ENCODE results near the gene MAP3K5.

Gene MAP3K5

GRCh38 chr6:136783021-136783420, 9.3 kb downstream of the MAP3K5 start:
- TF ChIP-seq ZFP3 (CRISPR knock-in tag; IDR thresholded peaks at IDR 0.05) (no peak), PATZ1 (CRISPR knock-in tag; IDR thresholded peaks at IDR 0.05; ENCODE audit: borderline replicate concordance) (no peak), TSHZ2 (CRISPR knock-in tag; IDR thresholded peaks at IDR 0.05) (no peak), ARNTL (CRISPR knock-in tag; IDR thresholded peaks at IDR 0.05; ENCODE audit: borderline replicate concordance, low read depth) (no peak)
- ATAC-seq, result no peak

GRCh38 chr6:136782021-136782770, 10.1 kb downstream of the MAP3K5 start:
- ATAC-seq, result peak; percentile 90
- no peak for TF ChIP-seq ZNF565 (CRISPR knock-in tag; conservative IDR thresholded peaks at IDR 0.05; ENCODE audit: low read depth)
- no peak for TF ChIP-seq CSDC2 (CRISPR knock-in tag; IDR thresholded peaks at IDR 0.05)
- TF ChIP-seq ZFP30 (CRISPR knock-in tag; IDR thresholded peaks at IDR 0.05), result no peak
- TF ChIP-seq ESRRG (CRISPR knock-in tag; IDR thresholded peaks at IDR 0.05), result no peak
- no peak for TF ChIP-seq ARNTL (CRISPR knock-in tag; IDR thresholded peaks at IDR 0.05; ENCODE audit: borderline replicate concordance, low read depth)
- TF ChIP-seq GLIS3 (CRISPR knock-in tag; IDR thresholded peaks at IDR 0.05), result no peak
- TF ChIP-seq ZFP3 (CRISPR knock-in tag; IDR thresholded peaks at IDR 0.05), result no peak
- TF ChIP-seq OSR1 (CRISPR knock-in tag; IDR thresholded peaks at IDR 0.05), result no peak
- no peak for TF ChIP-seq ZNF70 (CRISPR knock-in tag; IDR thresholded peaks at IDR 0.05)
- no peak for TF ChIP-seq ZC3H10 (CRISPR knock-in tag; IDR thresholded peaks at IDR 0.05)
- TF ChIP-seq TCF4 (CRISPR knock-in tag; IDR thresholded peaks at IDR 0.05; ENCODE audit: borderline replicate concordance), result no peak
- no peak for TF ChIP-seq ZNF8 (CRISPR knock-in tag; IDR thresholded peaks at IDR 0.05)
- no peak for TF ChIP-seq RARB (CRISPR knock-in tag; IDR thresholded peaks at IDR 0.05)
- no peak for TF ChIP-seq PPARA (CRISPR knock-in tag; IDR thresholded peaks at IDR 0.05; ENCODE audit: borderline replicate concordance)
- TF ChIP-seq BACH2 (CRISPR knock-in tag; IDR thresholded peaks at IDR 0.05; ENCODE audit: borderline replicate concordance), result no peak
- TF ChIP-seq CREB5 (CRISPR knock-in tag; IDR thresholded peaks at IDR 0.05; ENCODE audit: low read depth), result no peak
- TF ChIP-seq POU6F1 (CRISPR knock-in tag; IDR thresholded peaks at IDR 0.05; ENCODE audit: borderline replicate concordance, low read depth), result no peak
- no peak for TF ChIP-seq ISL1 (CRISPR knock-in tag; IDR thresholded peaks at IDR 0.05)
- TF ChIP-seq SNAI2 (CRISPR knock-in tag; IDR thresholded peaks at IDR 0.05), result no peak

- no peak for ATAC-seq
- TF ChIP-seq CREB5 (CRISPR knock-in tag; IDR thresholded peaks at IDR 0.05; ENCODE audit: low read depth) (no peak), ESRRG (CRISPR knock-in tag; IDR thresholded peaks at IDR 0.05) (no peak), ISL1 (CRISPR knock-in tag; IDR thresholded peaks at IDR 0.05) (no peak), POU6F1 (CRISPR knock-in tag; IDR thresholded peaks at IDR 0.05; ENCODE audit: borderline replicate concordance, low read depth) (no peak), SNAI2 (CRISPR knock-in tag; IDR thresholded peaks at IDR 0.05) (no peak), GLIS3 (CRISPR knock-in tag; IDR thresholded peaks at IDR 0.05) (no peak), RARB (CRISPR knock-in tag; IDR thresholded peaks at IDR 0.05) (no peak), OSR1 (CRISPR knock-in tag; IDR thresholded peaks at IDR 0.05) (no peak), ZNF70 (CRISPR knock-in tag; IDR thresholded peaks at IDR 0.05) (no peak), TCF4 (CRISPR knock-in tag; IDR thresholded peaks at IDR 0.05; ENCODE audit: borderline replicate concordance) (no peak), ZFP30 (CRISPR knock-in tag; IDR thresholded peaks at IDR 0.05) (no peak), ZNF8 (CRISPR knock-in tag; IDR thresholded peaks at IDR 0.05) (no peak), CSDC2 (CRISPR knock-in tag; IDR thresholded peaks at IDR 0.05) (no peak), TSHZ2 (CRISPR knock-in tag; IDR thresholded peaks at IDR 0.05) (no peak)
Measured at GRCh38 chr6:136780972-136781371, 11.3 kb downstream of the MAP3K5 start.
